ENCODE results near the gene GCGR.
"Not testable (repeated sequence)": the region's sequence is repeated elsewhere in the genome, so short reads cannot be mapped to it uniquely, and the experiment has no call there.

The GCGR gene

GRCh38 chr17:81833160-81833920 is 29.4 kb downstream of the GCGR start, which contains the start of gene MCRIP1:
MCRIP1 (minus strand) TSS chr17:81833291; CDS start chr17:81824506, 8,785 bp downstream.
- peak; percentile 92 for DNase-seq

- no peak for DNase-seq
Observed at GRCh38 chr17:81833921-81834830, 30.2 kb downstream of the GCGR start.

GRCh38 chr17:81834831-81835267 is 30.9 kb downstream of the GCGR start, which contains the start of gene PPP1R27:
PPP1R27 (minus strand) TSS chr17:81835050; CDS start chr17:81834953, 97 bp downstream.
- DNase-seq = no peak

- peak; percentile 44 for DNase-seq
Observed at GRCh38 chr17:81837641-81838040, 33.7 kb downstream of the GCGR start.

GRCh38 chr17:81838753-81839255 is 34.9 kb downstream of the GCGR start:
- DNase-seq = no peak

GRCh38 chr17:81839301-81839700 is 35.4 kb downstream of the GCGR start:
- DNase-seq = no peak

GRCh38 chr17:81840059-81840458 is 36.1 kb downstream of the GCGR start:
- DNase-seq = not testable (repeated sequence)

- no peak for DNase-seq
Observed at GRCh38 chr17:81840826-81841778, 37.2 kb downstream of the GCGR start.

GRCh38 chr17:81841866-81842265 is 37.9 kb downstream of the GCGR start:
- no peak for DNase-seq

GRCh38 chr17:81842378-81842724 is 38.4 kb downstream of the GCGR start:
- no peak for DNase-seq

GRCh38 chr17:81842725-81843504 is 39.0 kb downstream of the GCGR start:
- DNase-seq = no peak

- DNase-seq = no peak
Observed at GRCh38 chr17:81843713-81844326, 39.9 kb downstream of the GCGR start.

GRCh38 chr17:81844327-81844851 is 40.4 kb downstream of the GCGR start:
- DNase-seq = no peak

GRCh38 chr17:81844887-81845286 is 40.9 kb downstream of the GCGR start:
- DNase-seq = no peak

- DNase-seq = no peak
Observed at GRCh38 chr17:81845361-81845760, 41.4 kb downstream of the GCGR start.

- DNase-seq = no peak
Observed at GRCh38 chr17:81845881-81846742, 42.2 kb downstream of the GCGR start.

GRCh38 chr17:81846743-81847689 is 43.1 kb downstream of the GCGR start:
- DNase-seq = no peak

GRCh38 chr17:81849457-81849856 is 45.5 kb downstream of the GCGR start:
- no peak for DNase-seq

GRCh38 chr17:81851423-81851822 is 47.5 kb downstream of the GCGR start:
- no peak for DNase-seq
